H9 (cell line): Measurements from ENCODE around the gene RBM42. TPM values are rescaled to one million over a fixed set of nuclear protein-coding genes. Genes with fewer than 3 reads are reported as not detected.

ENCODE experiments used
- DNase-seq: peaks from one replicate; pipeline ENCODE4 v3.0.0-alpha.2; 2017
- H2AFZ ChIP-seq: one replicate; pipeline ENCODE4 v1.6.1; 2013; ENCODE audit warnings: mild to moderate bottlenecking, low read length, control low read depth, moderate library complexity
- H2AK5ac ChIP-seq: 2 replicates; pipeline ENCODE4 v1.6.1; 2013; ENCODE audit warnings: low read length, control low read depth, mixed read lengths; ENCODE audit not compliant: insufficient read length
- H2BK120ac ChIP-seq: one replicate; pipeline ENCODE4 v1.6.1; 2013; ENCODE audit warnings: low read depth, mild to moderate bottlenecking, low read length, control low read depth, inconsistent platforms; ENCODE audit not compliant: poor library complexity, severe bottlenecking
- H2BK12ac ChIP-seq: 2 replicates; pipeline ENCODE4 v1.6.1; 2013; ENCODE audit warnings: low read length, control low read depth, mixed read lengths, low read depth; ENCODE audit not compliant: insufficient read length
- H2BK15ac ChIP-seq: 2 replicates; pipeline ENCODE4 v1.6.1; 2013; ENCODE audit warnings: low read depth, low read length, control low read depth
- H2BK20ac ChIP-seq: one replicate; pipeline ENCODE4 v1.6.1; 2013; ENCODE audit warnings: low read depth, mild to moderate bottlenecking, low read length, control low read depth, inconsistent platforms; ENCODE audit not compliant: poor library complexity, severe bottlenecking
- H2BK5ac ChIP-seq: 2 replicates; pipeline ENCODE4 v1.6.1; 2013; ENCODE audit warnings: low read length, control low read depth, mixed read lengths; ENCODE audit not compliant: insufficient read length
- H3K14ac ChIP-seq: 2 replicates; pipeline ENCODE4 v1.6.1; 2013; ENCODE audit warnings: low read length, control low read depth; ENCODE audit not compliant: insufficient read depth
- H3K18ac ChIP-seq: 2 replicates; pipeline ENCODE4 v1.6.1; 2013; ENCODE audit warnings: low read depth, mild to moderate bottlenecking, mixed read lengths, low read length, control low read depth; ENCODE audit not compliant: insufficient read length
- H3K23ac ChIP-seq: 2 replicates; pipeline ENCODE4 v1.6.1; 2013; ENCODE audit warnings: low read length, control low read depth, mixed read lengths, low read depth; ENCODE audit not compliant: insufficient read length
- H3K23me2 ChIP-seq: 2 replicates; pipeline ENCODE4 v1.6.1; 2013; ENCODE audit warnings: low read depth, mild to moderate bottlenecking, mixed read lengths, low read length, control low read depth; ENCODE audit not compliant: insufficient read length, poor library complexity, severe bottlenecking
- H3K27ac ChIP-seq: 2 replicates; pipeline ENCODE4 v1.5.1; 2013; ENCODE audit warnings: low read length, control low read depth, mixed read lengths, low read depth; ENCODE audit not compliant: insufficient read length
- H3K27me3 ChIP-seq: 2 replicates; pipeline ENCODE4 v1.6.1; 2013; ENCODE audit warnings: low read length, control low read depth, inconsistent platforms; ENCODE audit not compliant: insufficient read depth
- H3K4ac ChIP-seq: 2 replicates; pipeline ENCODE4 v1.6.1; 2013; ENCODE audit warnings: low read depth, mild to moderate bottlenecking, control low read depth, inconsistent platforms, low read length, moderate library complexity
- H3K4me1 ChIP-seq: 2 replicates; pipeline ENCODE4 v1.6.1; 2013; ENCODE audit warnings: low read length, control low read depth, inconsistent platforms; ENCODE audit not compliant: insufficient read depth
- H3K4me2 ChIP-seq: 2 replicates; pipeline ENCODE4 v1.6.1; 2013; ENCODE audit warnings: low read length, control low read depth, mixed read lengths; ENCODE audit not compliant: insufficient read length, insufficient read depth
- H3K56ac ChIP-seq: 2 replicates; pipeline ENCODE4 v1.6.1; 2013; ENCODE audit warnings: low read depth, mild to moderate bottlenecking, mixed read lengths, low read length, control low read depth; ENCODE audit not compliant: insufficient read length
- H3K79me1 ChIP-seq: 2 replicates; pipeline ENCODE4 v1.6.1; 2013; ENCODE audit warnings: low read depth, mild to moderate bottlenecking, moderate library complexity, low read length, control low read depth, inconsistent platforms; ENCODE audit not compliant: insufficient read depth, poor library complexity, severe bottlenecking
- H3K79me2 ChIP-seq: 2 replicates; pipeline ENCODE4 v1.6.1; 2013; ENCODE audit warnings: low read length, control low read depth, inconsistent platforms; ENCODE audit not compliant: insufficient read depth
- H3K9ac ChIP-seq: 2 replicates; pipeline ENCODE4 v1.6.1; 2013; ENCODE audit warnings: low read length, control low read depth, mixed read lengths; ENCODE audit not compliant: insufficient read length; ENCODE audit errors: extremely low read depth
- H3K9me3 ChIP-seq: one replicate; pipeline ENCODE4 v1.6.1; 2013; ENCODE audit warnings: low read depth, low read length, inconsistent platforms; ENCODE audit not compliant: control insufficient read depth
- H3T11ph ChIP-seq: one replicate; pipeline ENCODE4 v1.6.1; 2013; ENCODE audit warnings: mild to moderate bottlenecking, low read length, control low read depth, inconsistent platforms
- H4K20me1 ChIP-seq: one replicate; pipeline ENCODE4 v1.6.1; 2013; ENCODE audit not compliant: control insufficient read depth, insufficient read length, insufficient read depth
- H4K5ac ChIP-seq: 2 replicates; pipeline ENCODE4 v1.6.1; 2013; ENCODE audit warnings: low read depth, mild to moderate bottlenecking, mixed read lengths, low read length, control low read depth; ENCODE audit not compliant: insufficient read length
- H4K8ac ChIP-seq: replicated peaks from 2 replicates; pipeline ENCODE4 v1.6.1; 2013; ENCODE audit warnings: low read length, control low read depth, mixed read lengths, low read depth; ENCODE audit not compliant: insufficient read length
- H4K91ac ChIP-seq: 2 replicates; pipeline ENCODE4 v1.6.1; 2013; ENCODE audit warnings: low read depth, mild to moderate bottlenecking, moderate library complexity, mixed read lengths, low read length, control low read depth; ENCODE audit not compliant: insufficient read length
- H3K27ac Mint-ChIP-seq, 3 experiments: 2 replicates in 2 of 3; 3 replicates in 1 of 3; pipeline ENCODE4 v1.8.0; 2020 to 2021; ENCODE audit warnings: mixed read lengths in 3 of 3, mild to moderate bottlenecking in 1 of 3, moderate library complexity in 1 of 3
- H3K27me3 Mint-ChIP-seq: 2 replicates; pipeline ENCODE4 v1.8.0; 2021; ENCODE audit warnings: low read depth, mild to moderate bottlenecking, moderate library complexity, mixed read lengths
- H3K36me3 Mint-ChIP-seq, 3 experiments: 2 replicates in 2 of 3; 3 replicates in 1 of 3; pipeline ENCODE4 v1.8.0; 2020 to 2021; ENCODE audit warnings: low read depth in 3 of 3, mixed read lengths in 3 of 3; ENCODE audit not compliant: insufficient read depth in 1 of 3
- H3K4me1 Mint-ChIP-seq, 2 experiments: 2 replicates each; pipeline ENCODE4 v1.8.0; 2020; ENCODE audit warnings: mixed read lengths in 2 of 2
- H3K4me3 Mint-ChIP-seq, 2 experiments: 2 replicates in 1 of 2; 3 replicates in 1 of 2; pipeline ENCODE4 v1.8.0; 2020 to 2021; ENCODE audit warnings: mild to moderate bottlenecking in 2 of 2, mixed read lengths in 2 of 2, moderate library complexity in 1 of 2
- H3K9me3 Mint-ChIP-seq, 2 experiments: 2 replicates in 1 of 2; 3 replicates in 1 of 2; pipeline ENCODE4 v1.8.0; 2020; ENCODE audit warnings: mild to moderate bottlenecking in 2 of 2, mixed read lengths in 2 of 2, moderate library complexity in 1 of 2
- WGBS: extraction: QIAGEN DNeasy Blood & Tissue Kit; methylation state at CpG from one replicate; pipeline ENCODE4 v1.1.7; 2013; ENCODE audit warnings: missing lambda C conversion rate, low lambda C conversion rate, mixed read lengths; ENCODE audit not compliant: insufficient read length; ENCODE audit errors: extremely low coverage; 5-methylcytosine and 5-hydroxymethylcytosine counted together
- total RNA-seq: library from RNA; stranded (reverse); gene quantifications from 2 replicates; pipeline ENCODE4 v1.2.1, GENCODE V29; 2021
- TF ChIP-seq, protein P1 (sequence below): fragments of 200-600 bp; sonication (generic); conservative IDR thresholded peaks from 3 replicates; pipeline ENCODE4 v1.8.0; 2021; ENCODE audit warnings: antibody characterized with exemption, mild to moderate bottlenecking

Gene RBM42
- total RNA-seq, 1 experiment from 2014 or later, result 83.3 TPM

DNA sequence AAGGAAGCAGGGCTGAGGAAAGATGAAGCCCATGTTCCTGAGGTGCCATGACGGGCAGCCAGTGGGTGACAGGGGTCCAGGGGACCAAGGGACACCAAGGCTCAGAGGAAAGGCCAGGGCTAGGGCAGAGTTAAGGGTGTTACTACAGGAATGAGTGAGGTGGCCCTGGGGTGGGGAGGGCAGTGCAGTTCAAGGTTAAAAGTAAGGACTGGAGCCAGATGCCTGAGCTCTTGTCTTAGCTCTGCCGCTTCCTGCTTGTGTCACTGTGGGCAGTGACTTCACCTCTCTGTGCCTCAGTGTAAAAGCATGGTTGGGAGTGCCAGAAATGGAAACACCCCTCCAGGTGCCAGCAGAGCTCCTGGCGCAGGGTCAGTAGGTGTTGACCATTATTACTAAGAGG is 7.8 kb downstream of the RBM42 start:
- TF ChIP-seq, protein P1, sequence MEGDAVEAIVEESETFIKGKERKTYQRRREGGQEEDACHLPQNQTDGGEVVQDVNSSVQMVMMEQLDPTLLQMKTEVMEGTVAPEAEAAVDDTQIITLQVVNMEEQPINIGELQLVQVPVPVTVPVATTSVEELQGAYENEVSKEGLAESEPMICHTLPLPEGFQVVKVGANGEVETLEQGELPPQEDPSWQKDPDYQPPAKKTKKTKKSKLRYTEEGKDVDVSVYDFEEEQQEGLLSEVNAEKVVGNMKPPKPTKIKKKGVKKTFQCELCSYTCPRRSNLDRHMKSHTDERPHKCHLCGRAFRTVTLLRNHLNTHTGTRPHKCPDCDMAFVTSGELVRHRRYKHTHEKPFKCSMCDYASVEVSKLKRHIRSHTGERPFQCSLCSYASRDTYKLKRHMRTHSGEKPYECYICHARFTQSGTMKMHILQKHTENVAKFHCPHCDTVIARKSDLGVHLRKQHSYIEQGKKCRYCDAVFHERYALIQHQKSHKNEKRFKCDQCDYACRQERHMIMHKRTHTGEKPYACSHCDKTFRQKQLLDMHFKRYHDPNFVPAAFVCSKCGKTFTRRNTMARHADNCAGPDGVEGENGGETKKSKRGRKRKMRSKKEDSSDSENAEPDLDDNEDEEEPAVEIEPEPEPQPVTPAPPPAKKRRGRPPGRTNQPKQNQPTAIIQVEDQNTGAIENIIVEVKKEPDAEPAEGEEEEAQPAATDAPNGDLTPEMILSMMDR, result no peak
- Mint-ChIP-seq H3K9me3 (no peaks in the 10 kb centered on the region), H3K27ac (no peak overlapping the region), H3K36me3 (peaks cover 23 to 59% (median 47%) of the 10 kb centered on the region in 3 experiments), H3K4me3 (no peak overlapping the region; a peak in 1 of 5 replicates), H3K27me3 (no peaks in the 10 kb centered on the region), H3K4me1 (peaks cover 18% of the 10 kb centered on the region in 2 experiments)
- H2BK12ac ChIP-seq, result no peak overlapping the region
- no peak overlapping the region for H2BK20ac ChIP-seq
- H4K91ac ChIP-seq, result no peak overlapping the region
- no peaks in the 10 kb centered on the region for H3K27me3 ChIP-seq
- H4K8ac ChIP-seq, result no peak overlapping the region
- no peak overlapping the region for H4K5ac ChIP-seq
- no CpG with 5 or more reads among the region's 3 CpGs for WGBS
- no peak overlapping the region for H2BK15ac ChIP-seq
- H3K9ac ChIP-seq, result no peak overlapping the region
- H3K14ac ChIP-seq, result no peak overlapping the region; the same call in 1 of the 2 replicates
- no peak overlapping the region for H3K4me2 ChIP-seq
- no peaks in the 10 kb centered on the region for H3K79me1 ChIP-seq
- H3K4me1 ChIP-seq, result peaks cover 6% of the 10 kb centered on the region; the same call in 1 of the 2 replicates
- H3K56ac ChIP-seq, result no peak overlapping the region
- no peak overlapping the region for H2AK5ac ChIP-seq
- H3T11ph ChIP-seq, result no peak overlapping the region
- no peak overlapping the region for H3K4ac ChIP-seq
- H4K20me1 ChIP-seq, result no peaks in the 10 kb centered on the region
- no peak overlapping the region for H2AFZ ChIP-seq
- H3K79me2 ChIP-seq, result no peaks in the 10 kb centered on the region
- no peak overlapping the region for H2BK120ac ChIP-seq
- H3K23me2 ChIP-seq, result no peaks in the 10 kb centered on the region
- no peaks in the 10 kb centered on the region for H3K9me3 ChIP-seq
- H3K27ac ChIP-seq, result no peak overlapping the region
- no peak overlapping the region for H2BK5ac ChIP-seq
- no peak for DNase-seq
- H3K18ac ChIP-seq, result no peak overlapping the region
- no peak overlapping the region for H3K23ac ChIP-seq
